Upper lobe of right lung (tissue), 1 donor: ENCODE data around the gene CEMIP2. TPM values are rescaled to one million over a fixed set of nuclear protein-coding genes. Genes with fewer than 3 reads are reported as not detected.

Experiments
- ATAC-seq: fragments of 200-7000 bp; cut with Tn5 transposase; one replicate; pipeline ENCODE4 v1.9.1; 2020; ENCODE audit warnings: mild to moderate bottlenecking, moderate library complexity
- DNase-seq: peaks from one replicate; pipeline ENCODE4 v3.0.0-alpha.2; 2020
- H3K27ac ChIP-seq: fragments of 200-600 bp; one replicate; pipeline ENCODE4 v1.8.0; 2022
- H3K27me3 ChIP-seq: fragments of 200-600 bp; one replicate; pipeline ENCODE4 v1.8.0; 2022; ENCODE audit warnings: mild to moderate bottlenecking
- H3K36me3 ChIP-seq: fragments of 200-600 bp; one replicate; pipeline ENCODE4 v1.8.0; 2022
- H3K4me1 ChIP-seq: fragments of 200-600 bp; one replicate; pipeline ENCODE4 v1.8.0; 2022
- H3K4me3 ChIP-seq: fragments of 200-600 bp; one replicate; pipeline ENCODE4 v1.8.0; 2022; ENCODE audit warnings: mild to moderate bottlenecking
- H3K9me3 ChIP-seq: fragments of 200-600 bp; one replicate; pipeline ENCODE4 v1.8.0; 2022
- CTCF ChIP-seq: fragments of 200-600 bp; IDR thresholded peaks from one replicate; pipeline ENCODE4 v1.8.0; 2022; ENCODE audit warnings: antibody characterized with exemption
- intact Hi-C: fragments of 100-400 bp; cut with DNase I; formaldehyde crosslinking; loops from one replicate; pipeline ENCODE4 v1.11.0; 2022
- total RNA-seq: library from RNA; stranded (reverse); fragmentation: NEBNext Ultra II Directional; extraction: Animal tissue kit (Norgen Biotek cat#: 25700); gene quantifications from one replicate; pipeline ENCODE4 v1.2.1, GENCODE V29; 2021
- donor health status: DM: no; HTN: yes; CAD: no; lungs with severe emphysema.

The CEMIP2 gene
- total RNA-seq, 1 donor from 2014 or later, result 219 TPM

GRCh38 chr9:71760901-71761300 is 7.4 kb downstream of the CEMIP2 start:
- no peak for TF ChIP-seq CTCF
- DNase-seq (no peak), ATAC-seq (no peak)
- H3K27me3 ChIP-seq, result no peaks in the 10 kb centered on the region
- no peaks in the 10 kb centered on the region for H3K9me3 ChIP-seq
- peak overlapping the region; percentile 0 for H3K4me3 ChIP-seq
- intact Hi-C loops, result no loop called here
- no peaks in the 10 kb centered on the region for H3K36me3 ChIP-seq
- H3K27ac ChIP-seq, result no peak overlapping the region
- peaks cover 69% of the 10 kb centered on the region for H3K4me1 ChIP-seq

GRCh38 chr9:71758785-71759184 is 9.5 kb downstream of the CEMIP2 start:
- intact Hi-C loops, result no loop called here
- Histone ChIP-seq H3K4me1 (peaks cover 54% of the 10 kb centered on the region), H3K36me3 (no peaks in the 10 kb centered on the region), H3K9me3 (no peaks in the 10 kb centered on the region), H3K27ac (no peak overlapping the region), H3K27me3 (no peaks in the 10 kb centered on the region), H3K4me3 (peak overlapping the region; percentile 11)
- no peak for TF ChIP-seq CTCF
- no peak for DNase-seq
- peak; percentile 20 for ATAC-seq

- ATAC-seq, result no peak
- H3K4me1 ChIP-seq, result peaks cover 49% of the 10 kb centered on the region
Observed at GRCh38 chr9:71758277-71758676, 10.0 kb downstream of the CEMIP2 start.

GRCh38 chr9:71756753-71757152 is 11.6 kb downstream of the CEMIP2 start:
- intact Hi-C loops, result no loop called here
- ATAC-seq (no peak), DNase-seq (no peak)
- H3K4me3 ChIP-seq, result peak overlapping the region; percentile 17
- no peaks in the 10 kb centered on the region for H3K9me3 ChIP-seq
- no peak for TF ChIP-seq CTCF
- H3K27ac ChIP-seq, result peak overlapping the region; percentile 7
- no peaks in the 10 kb centered on the region for H3K27me3 ChIP-seq
- H3K4me1 ChIP-seq, result peaks cover 34% of the 10 kb centered on the region
- H3K36me3 ChIP-seq, result no peaks in the 10 kb centered on the region

More at GRCh38 chr9:71758277-71758676, 10.0 kb downstream of the CEMIP2 start:
- peak overlapping the region; percentile 11 for H3K4me3 ChIP-seq
- H3K27ac ChIP-seq, result no peak overlapping the region
- H3K9me3 ChIP-seq, result no peaks in the 10 kb centered on the region
- H3K27me3 ChIP-seq, result no peaks in the 10 kb centered on the region
- no peaks in the 10 kb centered on the region for H3K36me3 ChIP-seq
- TF ChIP-seq CTCF, result no peak
- intact Hi-C loops, result no loop called here
- DNase-seq, result no peak

- no peaks in the 10 kb centered on the region for H3K36me3 ChIP-seq
- H3K9me3 ChIP-seq, result no peaks in the 10 kb centered on the region
- H3K4me3 ChIP-seq, result no peak overlapping the region
- ATAC-seq (no peak), DNase-seq (no peak)
- TF ChIP-seq CTCF, result no peak
- intact Hi-C loops, result no loop called here
- H3K4me1 ChIP-seq, result peaks cover 28% of the 10 kb centered on the region
- H3K27me3 ChIP-seq, result no peaks in the 10 kb centered on the region
- H3K27ac ChIP-seq, result no peak overlapping the region
Observed at GRCh38 chr9:71755869-71756268, 12.4 kb downstream of the CEMIP2 start.

- Histone ChIP-seq H3K9me3 (no peaks in the 10 kb centered on the region), H3K4me3 (no peak overlapping the region), H3K36me3 (peaks cover 2% of the 10 kb centered on the region), H3K4me1 (peaks cover 25% of the 10 kb centered on the region), H3K27me3 (no peaks in the 10 kb centered on the region), H3K27ac (no peak overlapping the region)
- TF ChIP-seq CTCF, result no peak
- DNase-seq (no peak), ATAC-seq (no peak)
- intact Hi-C loops, result no loop called here
Observed at GRCh38 chr9:71755230-71755629, 13.1 kb downstream of the CEMIP2 start.
